Stimulated activated naive CD4-positive, alpha-beta T cell (primary cell): ENCODE measurements around the gene PIP.
"Not testable (repeated sequence)": the region's sequence is repeated elsewhere in the genome, so short reads cannot be mapped to it uniquely, and the experiment has no call there.

ENCODE experiments used
- DNase-seq, 6 experiments: peaks; one replicate each; lab custom pipeline; 2025; lab: John Stamatoyannopoulos, UW

PIP gene

DNA sequence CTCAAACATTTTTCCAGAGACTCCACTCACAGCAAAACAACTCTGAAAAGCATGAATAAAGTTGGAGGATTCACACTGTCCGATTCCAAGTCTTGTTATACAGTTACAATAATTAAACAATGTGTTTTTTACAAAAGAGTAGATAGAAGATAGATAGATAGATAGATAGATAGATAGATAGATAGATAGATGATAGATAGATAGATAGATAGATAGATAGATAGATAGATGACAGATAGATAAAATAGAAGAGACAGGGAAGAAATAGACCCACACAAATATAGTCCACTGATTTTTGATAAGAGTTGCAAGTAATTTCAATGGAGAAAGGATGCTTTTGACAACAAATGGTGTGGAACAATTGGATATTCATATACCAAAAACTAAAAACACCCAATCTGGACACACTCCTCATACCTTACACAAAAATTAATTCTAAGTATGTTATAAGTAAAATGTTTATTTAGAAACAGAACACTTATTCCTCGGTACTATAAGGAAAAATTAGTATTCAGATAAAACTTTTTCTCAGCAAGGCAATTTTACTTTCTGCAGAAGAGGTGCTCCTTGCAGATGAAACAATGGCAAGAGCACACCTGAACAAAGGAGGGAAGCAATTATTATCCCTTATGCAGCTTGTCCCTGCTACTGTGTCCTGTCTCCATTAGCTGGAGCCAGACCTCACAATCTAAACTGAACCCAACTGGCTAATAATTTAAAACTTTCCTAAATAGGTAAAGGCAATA is 45.7 kb downstream of the PIP start:
- DNase-seq: no peak

DNA sequence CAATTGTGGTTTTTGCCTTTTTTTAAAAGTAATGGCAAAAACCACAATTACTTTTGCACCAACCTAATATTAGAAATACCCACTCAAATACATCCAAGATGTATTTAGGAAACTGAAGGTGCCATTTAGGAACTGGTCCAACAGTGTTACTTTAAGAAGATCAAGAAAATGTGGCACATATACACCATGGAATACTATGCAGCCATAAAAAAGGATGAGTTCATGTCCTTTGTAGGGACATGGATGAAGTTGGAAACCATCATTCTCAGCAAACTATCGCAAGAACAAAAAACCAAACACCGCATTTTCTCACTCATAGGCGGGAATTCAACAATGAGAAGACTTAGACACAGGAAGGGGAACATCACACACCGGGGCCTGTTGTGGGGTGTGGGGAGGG is 48.9 kb downstream of the PIP start:
- DNase-seq: not testable (repeated sequence)

DNA sequence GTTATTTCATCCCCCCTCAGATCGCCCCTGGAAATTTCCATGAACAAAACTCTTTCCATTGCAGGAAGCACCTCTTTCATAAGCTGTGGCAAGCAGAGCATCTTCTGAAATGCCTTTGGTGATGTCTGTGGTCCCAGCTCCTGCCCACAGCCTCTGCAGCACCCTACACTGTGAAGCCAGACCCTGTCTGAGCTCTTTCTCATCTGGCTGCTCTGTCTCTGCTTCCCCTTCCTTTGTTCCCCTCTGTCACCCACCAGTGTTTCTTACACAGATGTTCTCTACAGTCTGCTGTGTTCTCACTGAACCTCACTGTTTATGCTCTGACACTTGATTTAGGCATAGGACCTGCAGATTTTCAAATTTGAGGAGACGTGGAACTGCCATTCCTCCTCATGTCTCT is 49.5 kb downstream of the PIP start:
- no peak for DNase-seq

DNA sequence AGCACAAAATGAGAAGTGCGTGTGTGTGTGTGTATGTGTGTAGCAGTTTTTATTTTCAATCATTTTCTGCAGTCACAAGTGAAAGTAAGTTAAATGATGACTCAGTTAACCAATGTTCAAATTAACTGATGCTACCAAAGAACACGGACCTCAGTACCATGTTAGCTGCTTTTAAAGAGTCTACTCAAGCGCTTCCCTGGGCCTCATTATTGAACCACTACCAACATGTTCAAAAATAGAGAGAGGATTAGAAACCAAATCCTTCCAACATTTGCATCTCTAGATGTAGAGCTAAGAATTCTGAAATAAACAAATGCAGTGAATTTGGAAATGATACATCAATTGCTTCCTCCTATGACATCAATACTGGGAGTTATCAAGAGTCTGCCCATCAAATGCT is 51.1 kb downstream of the PIP start, which contains the start of gene TAS2R39:
TSS of gene TAS2R39 (plus strand) at position 396 of the 400 bp plus-strand sequence. CDS start at position 396, 0 bp downstream.
- no peak for DNase-seq

DNA sequence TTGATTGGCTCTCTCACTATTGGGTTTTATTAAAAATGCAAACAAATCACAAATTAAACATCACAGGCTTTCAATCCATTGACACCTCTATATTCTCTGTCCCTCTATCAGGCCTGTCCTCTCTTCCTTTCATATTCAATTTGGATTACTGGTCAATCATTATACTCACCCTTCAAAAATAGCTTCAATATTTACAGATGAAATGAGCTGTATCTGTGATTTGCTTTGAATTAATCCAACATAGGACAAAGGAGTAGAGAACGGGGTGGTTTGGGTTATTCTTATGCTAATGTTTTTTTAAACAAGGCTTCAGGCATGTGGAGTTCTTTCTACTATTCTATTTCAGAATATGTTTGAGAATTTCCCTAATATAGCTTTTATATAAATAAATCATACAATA is 53.7 kb downstream of the PIP start:
- DNase-seq: no peak

DNA sequence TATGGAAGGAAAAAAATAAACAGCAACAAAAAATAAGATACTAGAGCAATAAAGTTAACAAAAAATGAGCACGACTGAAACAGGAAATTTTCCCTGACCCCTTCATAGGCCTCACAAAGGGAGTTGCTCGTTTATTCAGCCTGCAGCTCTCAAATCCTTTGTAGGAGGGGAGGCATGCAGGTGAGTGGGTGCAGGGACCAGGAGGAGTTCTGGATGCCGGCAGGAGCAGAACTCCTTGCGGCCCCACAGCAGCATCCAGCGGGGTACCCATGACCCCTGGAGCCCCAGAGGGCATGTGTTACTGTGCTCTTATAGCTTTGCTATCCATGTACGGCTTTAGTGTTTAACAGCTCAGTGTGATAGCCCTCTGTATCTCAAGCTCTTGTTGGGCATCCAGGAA is 57.1 kb downstream of the PIP start:
- DNase-seq: no peak
